ENCODE measurements around the gene RNF14. TPM values are rescaled to one million over a fixed set of nuclear protein-coding genes. Genes with fewer than 3 reads are reported as not detected.
A peak's percentile ranks its signal among the peaks of the same experiment; 100 is the strongest.

Gene RNF14
- polyA plus RNA-seq, 1 of the 3 experiments (the other 2 are of a cell fraction), result 24.5 TPM

DNA sequence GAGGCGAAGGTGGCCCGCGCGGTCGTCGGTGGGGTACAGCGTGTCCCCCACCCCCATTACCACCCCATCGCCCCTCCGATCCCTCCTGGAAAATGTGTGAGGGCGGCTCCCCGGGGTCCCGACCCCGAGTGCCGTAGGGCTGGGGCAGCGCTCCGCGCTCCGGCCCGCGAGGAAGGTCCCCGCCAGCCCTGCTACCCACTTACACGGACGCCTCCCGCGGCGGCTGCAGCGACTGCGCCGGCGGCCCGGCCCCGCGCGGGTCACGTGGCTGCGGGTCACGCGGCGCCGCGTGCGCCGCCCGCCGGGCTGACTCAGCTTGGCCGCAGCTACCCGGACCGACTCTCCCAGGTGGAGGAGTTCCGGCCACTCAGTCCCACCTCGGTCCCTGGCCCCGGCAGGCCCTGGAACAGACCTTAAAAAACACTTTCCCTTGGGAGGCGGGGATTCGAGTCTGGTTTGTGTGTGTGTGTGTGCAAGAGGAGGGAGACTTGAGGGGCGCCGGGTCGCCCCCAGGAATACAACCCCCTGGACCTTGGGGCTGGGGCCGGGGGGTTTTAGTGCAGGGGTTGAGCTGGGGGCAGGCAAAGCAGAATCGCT lies 44.0 kb downstream of the RNF14 start, which contains the start of gene GNPDA1 (continued):
- TF ChIP-seq, protein P1, sequence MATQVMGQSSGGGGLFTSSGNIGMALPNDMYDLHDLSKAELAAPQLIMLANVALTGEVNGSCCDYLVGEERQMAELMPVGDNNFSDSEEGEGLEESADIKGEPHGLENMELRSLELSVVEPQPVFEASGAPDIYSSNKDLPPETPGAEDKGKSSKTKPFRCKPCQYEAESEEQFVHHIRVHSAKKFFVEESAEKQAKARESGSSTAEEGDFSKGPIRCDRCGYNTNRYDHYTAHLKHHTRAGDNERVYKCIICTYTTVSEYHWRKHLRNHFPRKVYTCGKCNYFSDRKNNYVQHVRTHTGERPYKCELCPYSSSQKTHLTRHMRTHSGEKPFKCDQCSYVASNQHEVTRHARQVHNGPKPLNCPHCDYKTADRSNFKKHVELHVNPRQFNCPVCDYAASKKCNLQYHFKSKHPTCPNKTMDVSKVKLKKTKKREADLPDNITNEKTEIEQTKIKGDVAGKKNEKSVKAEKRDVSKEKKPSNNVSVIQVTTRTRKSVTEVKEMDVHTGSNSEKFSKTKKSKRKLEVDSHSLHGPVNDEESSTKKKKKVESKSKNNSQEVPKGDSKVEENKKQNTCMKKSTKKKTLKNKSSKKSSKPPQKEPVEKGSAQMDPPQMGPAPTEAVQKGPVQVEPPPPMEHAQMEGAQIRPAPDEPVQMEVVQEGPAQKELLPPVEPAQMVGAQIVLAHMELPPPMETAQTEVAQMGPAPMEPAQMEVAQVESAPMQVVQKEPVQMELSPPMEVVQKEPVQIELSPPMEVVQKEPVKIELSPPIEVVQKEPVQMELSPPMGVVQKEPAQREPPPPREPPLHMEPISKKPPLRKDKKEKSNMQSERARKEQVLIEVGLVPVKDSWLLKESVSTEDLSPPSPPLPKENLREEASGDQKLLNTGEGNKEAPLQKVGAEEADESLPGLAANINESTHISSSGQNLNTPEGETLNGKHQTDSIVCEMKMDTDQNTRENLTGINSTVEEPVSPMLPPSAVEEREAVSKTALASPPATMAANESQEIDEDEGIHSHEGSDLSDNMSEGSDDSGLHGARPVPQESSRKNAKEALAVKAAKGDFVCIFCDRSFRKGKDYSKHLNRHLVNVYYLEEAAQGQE (IDR thresholded peaks at IDR 0.05; ENCODE audit: low read depth, low read length), result 0 out of 2 replicates have a peak, but pooled peaks have one; percentile 35
- TF ChIP-seq POLR2AphosphoS5 (IDR thresholded peaks at IDR 0.05; ENCODE audit: low read depth, low read length), result peak; percentile 58; the same call in 1 of the 2 replicates
- TF ChIP-seq NRF1 (IDR thresholded peaks at IDR 0.05; ENCODE audit: low read depth, low read length), result peak; percentile 62
- TF ChIP-seq TEAD4 (IDR thresholded peaks at IDR 0.05; ENCODE audit: borderline replicate concordance, insufficient read depth), result no peak
- no peak for TF ChIP-seq IRF3 (IDR thresholded peaks at IDR 0.05; ENCODE audit: low read depth, low read length)
- TF ChIP-seq, protein P2, sequence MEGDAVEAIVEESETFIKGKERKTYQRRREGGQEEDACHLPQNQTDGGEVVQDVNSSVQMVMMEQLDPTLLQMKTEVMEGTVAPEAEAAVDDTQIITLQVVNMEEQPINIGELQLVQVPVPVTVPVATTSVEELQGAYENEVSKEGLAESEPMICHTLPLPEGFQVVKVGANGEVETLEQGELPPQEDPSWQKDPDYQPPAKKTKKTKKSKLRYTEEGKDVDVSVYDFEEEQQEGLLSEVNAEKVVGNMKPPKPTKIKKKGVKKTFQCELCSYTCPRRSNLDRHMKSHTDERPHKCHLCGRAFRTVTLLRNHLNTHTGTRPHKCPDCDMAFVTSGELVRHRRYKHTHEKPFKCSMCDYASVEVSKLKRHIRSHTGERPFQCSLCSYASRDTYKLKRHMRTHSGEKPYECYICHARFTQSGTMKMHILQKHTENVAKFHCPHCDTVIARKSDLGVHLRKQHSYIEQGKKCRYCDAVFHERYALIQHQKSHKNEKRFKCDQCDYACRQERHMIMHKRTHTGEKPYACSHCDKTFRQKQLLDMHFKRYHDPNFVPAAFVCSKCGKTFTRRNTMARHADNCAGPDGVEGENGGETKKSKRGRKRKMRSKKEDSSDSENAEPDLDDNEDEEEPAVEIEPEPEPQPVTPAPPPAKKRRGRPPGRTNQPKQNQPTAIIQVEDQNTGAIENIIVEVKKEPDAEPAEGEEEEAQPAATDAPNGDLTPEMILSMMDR (IDR thresholded peaks at IDR 0.05), result no peak
- TF ChIP-seq SMC3 (IDR thresholded peaks at IDR 0.05; ENCODE audit: low read depth, low read length), result no peak
- TF ChIP-seq EP300 (IDR thresholded peaks at IDR 0.05; ENCODE audit: borderline replicate concordance in 1 of 2, low read depth in 1 of 2, low read length in 1 of 2), result peak in 1 of 2 experiments; percentile 20; a peak in 1 of 4 replicates

DNA sequence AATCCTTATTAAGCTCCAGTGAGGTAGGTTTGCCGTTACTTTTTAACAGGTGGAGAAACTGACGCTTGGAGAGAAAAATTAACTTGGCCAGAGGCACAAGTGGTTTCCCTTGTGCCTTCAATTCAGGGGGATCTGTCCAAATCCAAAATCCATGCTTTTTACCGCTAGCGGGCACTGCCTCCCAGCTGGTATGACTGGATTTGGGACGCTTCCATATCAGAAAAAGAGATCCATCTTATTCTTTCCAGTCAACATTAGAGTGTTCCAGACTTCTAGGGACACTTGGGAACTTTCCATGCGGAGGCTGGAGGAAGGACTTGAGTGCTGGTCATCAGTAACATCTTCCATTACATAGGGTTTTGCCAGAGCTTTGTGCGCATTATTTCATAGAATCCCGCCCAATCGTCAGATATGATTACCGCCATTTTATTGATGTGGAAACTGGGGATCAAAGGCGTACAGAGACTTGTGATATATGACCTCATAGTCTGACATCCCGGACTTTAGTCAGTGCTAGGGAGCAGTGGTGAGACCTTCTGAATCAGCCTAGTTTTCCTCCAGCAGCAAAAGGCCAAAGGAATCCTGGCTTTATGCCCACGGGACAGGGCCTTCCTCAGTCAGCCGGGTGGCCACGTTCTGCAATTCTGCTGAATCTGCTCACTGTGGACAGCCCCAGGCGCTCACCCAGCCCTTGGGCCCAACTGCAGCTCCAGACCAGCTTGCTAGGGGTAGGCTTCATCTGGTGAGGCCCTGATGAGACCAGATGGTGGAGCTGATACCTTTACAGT lies 45.0 kb downstream of the RNF14 start:
- Histone ChIP-seq H3K4me2 (peak overlapping the region; percentile 80), H3K27me3 (ENCODE audit: insufficient read depth) (no peaks in the 10 kb centered on the region), H3K9me3 (no peaks in the 10 kb centered on the region), H3F3A (replicated peaks; ENCODE audit: insufficient read depth) (peaks cover 24% of the 10 kb centered on the region), H3K79me2 (ENCODE audit: insufficient read depth) (no peaks in the 10 kb centered on the region), H3K4me1 (ENCODE audit: control insufficient read depth in 1 of 2, insufficient read depth in 2 of 2, low read depth in 1 of 2, low read length in 1 of 2) (peaks cover 17 to 24% of the 10 kb centered on the region in 2 experiments), H3K4me3 (ENCODE audit: low read depth in 2 of 2, low read length in 1 of 2) (no peak overlapping the region; a peak in 2 of 4 replicates), H3K9me2 (no peaks in the 10 kb centered on the region), H2AFZ (ENCODE audit: low read depth) (peak overlapping the region; percentile 90; the same call in 1 of the 2 replicates), H3K9ac (peak overlapping the region; percentile 80; the same call in 1 of the 2 replicates), H3K27ac (ENCODE audit: low read depth in 2 of 2, low read length in 1 of 2) (peak overlapping the region in 1 of 2 experiments; percentile 64; a peak in 3 of 4 replicates), H3K36me3 (replicated peaks in 1 of 2; ENCODE audit: control insufficient read depth in 1 of 2, insufficient read depth in 2 of 2, low read length in 1 of 2) (peaks cover under 1 to 11% of the 10 kb centered on the region in 2 experiments), H4K20me1 (ENCODE audit: insufficient read depth) (no peaks in the 10 kb centered on the region)
- DNase-seq, result no peak
- ChIA-PET POLR2A (interaction anchor here (1.0 to 2.0 kb wide), 3 partner anchors 39 to 129 kb away, joined by 3 to 5 read pairs (median 3); no protein-coding TSS in a partner anchor), CTCF (interaction anchor here (0.6 to 10.7 kb wide), 30 partner anchors 10 to 703 kb away, joined by 3 to 158 read pairs (median 5); partner anchors contain the start of gene RNF14)
- 85% methylated on average over 16 of the region's 16 CpGs for WGBS (ENCODE audit: low lambda C conversion rate)
- no peak for TF ChIP-seq MXI1 (IDR thresholded peaks at IDR 0.05; ENCODE audit: low read depth, low read length)
- no peak for TF ChIP-seq CHD2 (IDR thresholded peaks at IDR 0.05; ENCODE audit: low read length, partially characterized antibody)
- no peak for TF ChIP-seq TEAD4 (IDR thresholded peaks at IDR 0.05; ENCODE audit: borderline replicate concordance, insufficient read depth)
- no peak for TF ChIP-seq FOXJ3 (CRISPR knock-in tag; IDR thresholded peaks at IDR 0.05)
- TF ChIP-seq, protein P3, sequence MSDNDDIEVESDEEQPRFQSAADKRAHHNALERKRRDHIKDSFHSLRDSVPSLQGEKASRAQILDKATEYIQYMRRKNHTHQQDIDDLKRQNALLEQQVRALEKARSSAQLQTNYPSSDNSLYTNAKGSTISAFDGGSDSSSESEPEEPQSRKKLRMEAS (IDR thresholded peaks at IDR 0.05; ENCODE audit: low read depth), result no peak
- TF ChIP-seq TAF1 (IDR thresholded peaks at IDR 0.05; ENCODE audit: borderline replicate concordance, low read depth, low read length), result no peak
- TF ChIP-seq RCOR1 (IDR thresholded peaks at IDR 0.05; ENCODE audit: low read length), result no peak
- TF ChIP-seq SMC3 (IDR thresholded peaks at IDR 0.05; ENCODE audit: low read depth, low read length), result no peak
- no peak for TF ChIP-seq NFIC (IDR thresholded peaks at IDR 0.05; ENCODE audit: borderline replicate concordance)
- TF ChIP-seq SIN3A (IDR thresholded peaks at IDR 0.05; ENCODE audit: borderline replicate concordance, low read depth, low read length), result no peak
- no peak for TF ChIP-seq RAD21 (IDR thresholded peaks at IDR 0.05; ENCODE audit: low read length)
- TF ChIP-seq EZH2phosphoT487 (IDR thresholded peaks at IDR 0.05; ENCODE audit: borderline replicate concordance, low read depth), result no peak
- no peak for TF ChIP-seq POLR2AphosphoS5 (IDR thresholded peaks at IDR 0.05; ENCODE audit: low read depth, low read length)
- no peak for TF ChIP-seq ELF1 (IDR thresholded peaks at IDR 0.05)
- TF ChIP-seq JUND (IDR thresholded peaks at IDR 0.05), result no peak
- TF ChIP-seq IRF3 (IDR thresholded peaks at IDR 0.05; ENCODE audit: low read depth, low read length), result no peak
- no peak for TF ChIP-seq NRF1 (IDR thresholded peaks at IDR 0.05; ENCODE audit: low read depth, low read length)

Data from SK-N-SH (cell line).